ENCODE results near the gene REEP1. TPM values are rescaled to one million over a fixed set of nuclear protein-coding genes. Genes with fewer than 3 reads are reported as not detected.

REEP1 gene
- total RNA-seq, 6 donors from 2014 or later = 4.1 to 10.4 (median 7.5) TPM

DNA sequence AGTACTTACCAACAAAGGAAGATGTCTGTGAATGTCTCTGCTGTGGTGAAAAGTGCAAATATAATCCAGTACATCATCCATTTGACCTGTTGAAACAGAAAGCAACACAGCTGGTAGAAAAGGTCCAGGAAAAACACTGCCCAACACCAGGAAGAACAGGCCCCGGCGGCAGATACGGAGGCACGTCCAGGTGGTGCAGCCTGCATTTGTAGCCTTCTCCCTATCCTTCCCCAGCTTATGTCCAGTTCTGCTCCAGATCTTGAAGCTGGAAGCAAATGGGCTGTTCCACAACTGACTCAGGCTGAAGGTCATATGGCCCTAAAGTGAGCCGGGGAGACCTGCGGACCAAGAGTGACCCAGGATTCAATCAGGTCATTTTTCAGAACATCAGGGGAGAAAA lies 73.5 kb downstream of the REEP1 start:
- no peak overlapping the region for H3K4me3 ChIP-seq
- no peaks in the 10 kb centered on the region for H3K9me3 ChIP-seq
- 95% methylated on average over 6 of the region's 6 CpGs for WGBS, 2 donors
- no peaks in the 10 kb centered on the region for H3K27me3 ChIP-seq
- no peaks in the 10 kb centered on the region for H3K4me1 ChIP-seq
- DNase-seq (no peak), ATAC-seq (ENCODE audit: low FRiP score in 2 of 2) (no peak)
- H3K27ac ChIP-seq = no peak overlapping the region
- no peaks in the 10 kb centered on the region for H3K36me3 ChIP-seq
- TF ChIP-seq POLR2AphosphoS5 (IDR thresholded peaks at IDR 0.05) (no peak), EP300 (IDR thresholded peaks at IDR 0.05) (no peak), POLR2A (IDR thresholded peaks at IDR 0.05) (no peak)
- TF ChIP-seq, protein P1, sequence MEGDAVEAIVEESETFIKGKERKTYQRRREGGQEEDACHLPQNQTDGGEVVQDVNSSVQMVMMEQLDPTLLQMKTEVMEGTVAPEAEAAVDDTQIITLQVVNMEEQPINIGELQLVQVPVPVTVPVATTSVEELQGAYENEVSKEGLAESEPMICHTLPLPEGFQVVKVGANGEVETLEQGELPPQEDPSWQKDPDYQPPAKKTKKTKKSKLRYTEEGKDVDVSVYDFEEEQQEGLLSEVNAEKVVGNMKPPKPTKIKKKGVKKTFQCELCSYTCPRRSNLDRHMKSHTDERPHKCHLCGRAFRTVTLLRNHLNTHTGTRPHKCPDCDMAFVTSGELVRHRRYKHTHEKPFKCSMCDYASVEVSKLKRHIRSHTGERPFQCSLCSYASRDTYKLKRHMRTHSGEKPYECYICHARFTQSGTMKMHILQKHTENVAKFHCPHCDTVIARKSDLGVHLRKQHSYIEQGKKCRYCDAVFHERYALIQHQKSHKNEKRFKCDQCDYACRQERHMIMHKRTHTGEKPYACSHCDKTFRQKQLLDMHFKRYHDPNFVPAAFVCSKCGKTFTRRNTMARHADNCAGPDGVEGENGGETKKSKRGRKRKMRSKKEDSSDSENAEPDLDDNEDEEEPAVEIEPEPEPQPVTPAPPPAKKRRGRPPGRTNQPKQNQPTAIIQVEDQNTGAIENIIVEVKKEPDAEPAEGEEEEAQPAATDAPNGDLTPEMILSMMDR (IDR thresholded peaks at IDR 0.05) = no peak

DNA sequence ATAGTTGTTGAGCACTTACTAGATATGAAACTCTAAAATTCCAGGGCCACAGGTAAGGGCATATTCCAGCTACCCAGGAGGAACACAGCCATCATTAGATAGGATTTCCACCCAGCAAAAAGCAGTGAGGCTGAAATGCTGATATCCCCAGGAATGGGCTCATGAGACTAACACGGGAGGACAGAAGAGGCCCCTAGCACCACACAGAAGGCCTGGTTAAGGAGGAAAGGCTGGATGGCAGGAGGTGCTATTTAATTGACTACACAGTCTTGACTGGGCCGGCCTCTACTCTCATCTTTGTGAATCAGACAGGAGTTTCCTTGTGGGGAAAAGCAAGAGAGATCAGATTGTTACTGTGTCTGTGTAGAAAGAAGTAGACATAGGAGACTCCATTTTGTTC lies 76.4 kb downstream of the REEP1 start:
- Histone ChIP-seq H3K9me3 (no peaks in the 10 kb centered on the region), H3K4me1 (no peaks in the 10 kb centered on the region), H3K4me3 (no peak overlapping the region), H3K27me3 (no peaks in the 10 kb centered on the region), H3K27ac (no peak overlapping the region), H3K36me3 (no peaks in the 10 kb centered on the region)
- DNase-seq (no peak), ATAC-seq (ENCODE audit: low FRiP score in 2 of 2) (no peak)
- 92% methylated on average over 2 of the region's 2 CpGs for WGBS, 2 donors
- TF ChIP-seq, protein P1 (IDR thresholded peaks at IDR 0.05) = no peak
- no peak for TF ChIP-seq POLR2A (IDR thresholded peaks at IDR 0.05)
- no peak for TF ChIP-seq EP300 (IDR thresholded peaks at IDR 0.05)
- TF ChIP-seq POLR2AphosphoS5 (IDR thresholded peaks at IDR 0.05) = no peak

DNA sequence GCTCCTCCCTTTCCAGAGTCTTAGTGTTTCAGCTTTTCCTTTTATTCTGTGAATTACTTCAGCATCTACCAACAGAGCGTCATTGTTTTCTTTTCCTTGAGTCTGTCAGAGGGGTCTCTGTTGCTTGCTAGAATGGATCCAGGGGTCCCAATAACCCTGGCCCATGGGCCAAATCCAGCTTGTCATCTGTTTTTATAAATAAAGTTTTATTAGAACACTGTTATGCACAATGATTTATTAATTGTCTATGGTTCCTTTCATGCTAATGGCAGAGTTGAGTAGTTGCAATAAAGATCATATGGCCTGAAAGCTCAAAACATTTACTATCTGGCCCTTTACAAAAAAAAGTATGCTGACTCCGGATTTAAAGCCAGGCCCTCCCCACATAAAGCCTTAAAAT lies 79.3 kb downstream of the REEP1 start:
- TF ChIP-seq, protein P1 (IDR thresholded peaks at IDR 0.05) = no peak
- TF ChIP-seq EP300 (IDR thresholded peaks at IDR 0.05) (no peak), POLR2AphosphoS5 (IDR thresholded peaks at IDR 0.05) (no peak), POLR2A (IDR thresholded peaks at IDR 0.05) (no peak)
- no peak overlapping the region for H3K4me3 ChIP-seq
- H3K4me1 ChIP-seq = peaks cover 0 to 11% (median 4%) of the 10 kb centered on the region in 4 donors
- no peak overlapping the region for H3K27ac ChIP-seq
- H3K9me3 ChIP-seq = no peaks in the 10 kb centered on the region
- 92 to 98% methylated on average over 2 of the region's 2 CpGs for WGBS, 2 donors
- no peaks in the 10 kb centered on the region for H3K27me3 ChIP-seq
- no peaks in the 10 kb centered on the region for H3K36me3 ChIP-seq
- DNase-seq (no peak), ATAC-seq (ENCODE audit: low FRiP score in 2 of 2) (no peak)

DNA sequence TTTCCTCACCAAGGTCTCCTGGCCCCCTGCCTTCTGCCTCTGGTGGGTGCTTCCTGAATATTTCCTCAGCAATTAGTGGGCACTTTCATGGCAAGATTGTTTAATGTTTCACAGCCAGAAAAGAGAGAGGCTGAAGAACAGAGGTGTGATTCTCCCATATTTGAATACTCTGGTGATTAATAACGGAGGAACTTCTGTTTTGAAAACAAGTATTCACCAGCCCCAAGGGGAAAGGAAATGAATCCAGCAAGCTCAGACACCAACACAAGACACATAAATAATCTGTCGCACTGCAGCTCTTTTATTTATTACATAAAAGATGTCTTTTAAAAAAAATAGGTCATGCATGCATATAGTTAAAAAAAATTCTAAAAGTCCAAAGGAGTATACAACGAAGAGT lies 80.4 kb downstream of the REEP1 start:
- Histone ChIP-seq H3K27ac (no peak overlapping the region), H3K4me1 (peaks cover 0 to 11% (median 4%) of the 10 kb centered on the region in 4 donors), H3K36me3 (no peaks in the 10 kb centered on the region), H3K4me3 (no peak overlapping the region), H3K9me3 (no peaks in the 10 kb centered on the region), H3K27me3 (no peaks in the 10 kb centered on the region)
- no peak for ATAC-seq (ENCODE audit: low FRiP score in 2 of 2)
- DNase-seq = no peak
- TF ChIP-seq, protein P1 (IDR thresholded peaks at IDR 0.05) = no peak
- TF ChIP-seq POLR2A (IDR thresholded peaks at IDR 0.05) = no peak
- 59 to 71% methylated on average over 3 of the region's 3 CpGs for WGBS, 2 donors

DNA sequence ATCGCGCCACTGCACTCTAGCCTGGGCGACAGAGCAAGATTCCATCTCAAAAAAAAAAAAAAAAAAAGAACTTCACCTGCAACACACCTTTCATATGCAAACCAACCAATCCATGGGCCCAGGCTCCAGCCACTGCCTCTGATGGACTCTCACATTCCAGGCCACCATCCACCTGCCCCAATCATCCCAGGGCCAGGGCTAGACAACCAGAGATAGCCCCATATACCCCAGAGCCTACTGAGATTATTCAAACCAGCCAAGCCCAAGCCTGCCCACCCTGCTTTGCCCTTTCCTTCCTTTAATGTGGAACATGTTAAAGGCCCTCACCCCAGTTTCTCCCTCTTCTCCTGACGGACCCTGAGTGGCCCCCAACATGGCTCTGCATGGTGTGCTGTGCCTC lies 81.1 kb downstream of the REEP1 start:
- Histone ChIP-seq H3K4me3 (no peak overlapping the region), H3K36me3 (no peaks in the 10 kb centered on the region), H3K4me1 (peaks cover 0 to 11% (median 4%) of the 10 kb centered on the region in 4 donors), H3K27ac (no peak overlapping the region), H3K27me3 (no peaks in the 10 kb centered on the region), H3K9me3 (no peaks in the 10 kb centered on the region)
- TF ChIP-seq POLR2AphosphoS5 (IDR thresholded peaks at IDR 0.05) = no peak
- TF ChIP-seq, protein P1 (IDR thresholded peaks at IDR 0.05) = no peak
- TF ChIP-seq EP300 (IDR thresholded peaks at IDR 0.05) = no peak
- TF ChIP-seq POLR2A (IDR thresholded peaks at IDR 0.05) = no peak
- ATAC-seq (ENCODE audit: low FRiP score in 2 of 2) = no peak
- 82 to 92% methylated on average over 4 of the region's 4 CpGs for WGBS, 2 donors
- no peak for DNase-seq
